ENCODE data around the gene RXFP3. TPM values are rescaled to one million over a fixed set of nuclear protein-coding genes. Genes with fewer than 3 reads are reported as not detected.

RXFP3 gene
- total RNA-seq, 4 donors from 2014 or later, result not detected

- TF ChIP-seq CTCF (IDR thresholded peaks at IDR 0.05; ENCODE audit: low read depth), result no peak
These were observed 976 bp downstream of the RXFP3 start for GRCh38 chr5:33937017-33937706.

GRCh38 chr5:33937707-33938506 is 1.7 kb downstream of the RXFP3 start:
- no peak for TF ChIP-seq CTCF (IDR thresholded peaks at IDR 0.05; ENCODE audit: low read depth)

GRCh38 chr5:33938507-33938796 is 2.3 kb downstream of the RXFP3 start:
- TF ChIP-seq CTCF (IDR thresholded peaks at IDR 0.05; ENCODE audit: low read depth), result no peak

- no peak for TF ChIP-seq CTCF (IDR thresholded peaks at IDR 0.05; ENCODE audit: low read depth)
These were observed 2.7 kb downstream of the RXFP3 start for GRCh38 chr5:33938881-33939280.

GRCh38 chr5:33939556-33940262 is 3.5 kb downstream of the RXFP3 start:
- no peak for TF ChIP-seq CTCF (IDR thresholded peaks at IDR 0.05; ENCODE audit: low read depth)

GRCh38 chr5:33941090-33941489 is 4.9 kb downstream of the RXFP3 start:
- no peak for TF ChIP-seq CTCF (IDR thresholded peaks at IDR 0.05; ENCODE audit: low read depth)

- no peak for TF ChIP-seq CTCF (IDR thresholded peaks at IDR 0.05; ENCODE audit: low read depth)
These were observed 8.5 kb downstream of the RXFP3 start for GRCh38 chr5:33944543-33945132.
